SU-DHL-6 (cell line): ENCODE measurements around the gene C4orf36.

ENCODE experiments used
- H2AFZ ChIP-seq: fragments of 200-600 bp; sonication (generic); 2 replicates; pipeline ENCODE4 v1.6.1; 2014; ENCODE audit warnings: low read depth, mild to moderate bottlenecking, moderate library complexity, mixed read lengths, antibody characterized with exemption, low read length; ENCODE audit not compliant: severe bottlenecking
- H3F3A ChIP-seq: fragments of 200-600 bp; shearing (Covaris generic); 2 replicates; pipeline ENCODE4 v1.6.0; 2016; ENCODE audit warnings: antibody characterized with exemption, mild to moderate bottlenecking; ENCODE audit not compliant: insufficient read depth
- H3K27ac ChIP-seq: fragments of 200-600 bp; sonication (generic); 2 replicates; pipeline ENCODE4 v1.5.1; 2016; ENCODE audit warnings: low read depth, mild to moderate bottlenecking, low read length, moderate library complexity, mixed read lengths
- H3K27me3 ChIP-seq: fragments of 200-600 bp; sonication (generic), shearing (Covaris generic); 2 replicates; pipeline ENCODE4 v1.6.0; 2014; ENCODE audit warnings: mild to moderate bottlenecking, low read length
- H3K36me3 ChIP-seq: fragments of 200-600 bp; sonication (generic); 2 replicates; pipeline ENCODE4 v1.6.1; 2014; ENCODE audit warnings: mild to moderate bottlenecking, low read length, mixed read lengths
- H3K4me2 ChIP-seq: fragments of 300-600, 200-600 bp; shearing (Covaris generic), sonication (generic); 2 replicates; pipeline ENCODE4 v1.6.0; 2014; ENCODE audit warnings: low read length, low read depth, mild to moderate bottlenecking; ENCODE audit not compliant: poor library complexity, severe bottlenecking
- H3K4me3 ChIP-seq: fragments of 200-600 bp; sonication (generic); 2 replicates; pipeline ENCODE4 v1.5.1; 2014; ENCODE audit warnings: antibody characterized with exemption, low read length, mild to moderate bottlenecking, mixed read lengths; ENCODE audit not compliant: insufficient read depth, poor library complexity, severe bottlenecking
- H3K79me2 ChIP-seq: fragments of 200-600 bp; sonication (generic); 2 replicates; pipeline ENCODE4 v1.6.1; 2014; ENCODE audit warnings: mild to moderate bottlenecking, low read length, moderate library complexity; ENCODE audit not compliant: insufficient read depth
- H3K9ac ChIP-seq: fragments of 200-600 bp; sonication (generic); 2 replicates; pipeline ENCODE4 v1.7.0; 2014; ENCODE audit warnings: mild to moderate bottlenecking, low read length
- H3K9me2 ChIP-seq: fragments of 200-600 bp; sonication (generic); replicated peaks from 2 replicates; pipeline ENCODE4 v1.6.1; 2014; ENCODE audit warnings: low read length; ENCODE audit not compliant: insufficient read depth
- H3K9me3 ChIP-seq: fragments of 200-600 bp; sonication (generic); 2 replicates; pipeline ENCODE4 v1.6.1; 2014; ENCODE audit warnings: low read length, mixed read lengths; ENCODE audit not compliant: insufficient read depth
- H4K20me1 ChIP-seq: fragments of 200-600 bp; sonication (generic); 2 replicates; pipeline ENCODE4 v1.6.1; 2014; ENCODE audit warnings: low read depth, mild to moderate bottlenecking, antibody characterized with exemption, low read length, moderate library complexity, mixed read lengths
- EZH2phosphoT487 ChIP-seq: fragments of 200-600 bp; sonication (generic), shearing (Covaris generic); conservative IDR thresholded peaks from 2 replicates; pipeline ENCODE4 v1.6.1; 2018; ENCODE audit warnings: mild to moderate bottlenecking, antibody characterized with exemption, low read length, moderate library complexity, mixed read lengths
- TF ChIP-seq, protein P1 (sequence below): fragments of 200-600 bp; sonication (generic); IDR thresholded peaks from one replicate; pipeline ENCODE4 v1.5.1; 2017; ENCODE audit warnings: antibody characterized with exemption, mild to moderate bottlenecking, low read length, moderate library complexity; ENCODE audit not compliant: insufficient read depth, poor library complexity, severe bottlenecking

C4orf36 gene

DNA sequence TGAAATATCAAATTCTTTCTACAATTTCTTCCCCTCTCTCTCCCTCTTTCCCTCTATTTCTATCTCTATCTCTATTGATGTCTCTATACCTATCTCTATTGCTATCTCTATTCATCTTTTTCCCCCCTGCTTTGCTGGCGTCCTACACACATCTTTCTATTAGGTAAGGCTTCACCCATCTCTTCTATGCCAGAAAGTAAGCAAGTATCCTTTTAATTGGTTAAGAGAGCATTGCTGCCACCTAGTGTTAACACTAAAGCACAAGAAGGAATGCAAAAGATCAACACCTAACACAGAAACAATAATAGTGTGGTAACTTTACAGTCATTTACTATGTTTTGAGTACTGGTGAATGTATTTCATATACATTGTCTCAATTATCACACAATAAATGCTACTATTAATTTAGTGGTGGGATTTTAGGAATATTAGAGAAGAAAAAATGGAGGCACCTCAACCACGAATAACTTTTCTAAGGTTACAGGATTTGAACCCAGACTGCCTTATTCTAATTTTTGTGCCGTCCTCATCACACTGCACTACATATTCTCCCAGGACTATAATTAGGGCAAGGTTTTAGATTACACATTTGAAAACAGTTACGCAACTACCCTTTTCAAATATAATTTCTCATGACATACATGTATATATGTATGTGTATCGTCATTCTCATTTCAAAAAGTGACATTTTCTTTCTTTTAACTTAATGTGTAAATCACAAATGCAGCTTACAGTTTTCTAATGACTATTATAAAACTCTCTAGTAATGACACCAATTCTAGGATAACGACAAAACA lies 3.7 kb upstream of the C4orf36 start:
- TF ChIP-seq EZH2phosphoT487: no peak
- TF ChIP-seq, protein P1, sequence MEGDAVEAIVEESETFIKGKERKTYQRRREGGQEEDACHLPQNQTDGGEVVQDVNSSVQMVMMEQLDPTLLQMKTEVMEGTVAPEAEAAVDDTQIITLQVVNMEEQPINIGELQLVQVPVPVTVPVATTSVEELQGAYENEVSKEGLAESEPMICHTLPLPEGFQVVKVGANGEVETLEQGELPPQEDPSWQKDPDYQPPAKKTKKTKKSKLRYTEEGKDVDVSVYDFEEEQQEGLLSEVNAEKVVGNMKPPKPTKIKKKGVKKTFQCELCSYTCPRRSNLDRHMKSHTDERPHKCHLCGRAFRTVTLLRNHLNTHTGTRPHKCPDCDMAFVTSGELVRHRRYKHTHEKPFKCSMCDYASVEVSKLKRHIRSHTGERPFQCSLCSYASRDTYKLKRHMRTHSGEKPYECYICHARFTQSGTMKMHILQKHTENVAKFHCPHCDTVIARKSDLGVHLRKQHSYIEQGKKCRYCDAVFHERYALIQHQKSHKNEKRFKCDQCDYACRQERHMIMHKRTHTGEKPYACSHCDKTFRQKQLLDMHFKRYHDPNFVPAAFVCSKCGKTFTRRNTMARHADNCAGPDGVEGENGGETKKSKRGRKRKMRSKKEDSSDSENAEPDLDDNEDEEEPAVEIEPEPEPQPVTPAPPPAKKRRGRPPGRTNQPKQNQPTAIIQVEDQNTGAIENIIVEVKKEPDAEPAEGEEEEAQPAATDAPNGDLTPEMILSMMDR: peak; percentile 54
- H3K9me2 ChIP-seq: no peaks in the 10 kb centered on the region
- no peaks in the 10 kb centered on the region for H3K9me3 ChIP-seq
- H3K27me3 ChIP-seq: no peaks in the 10 kb centered on the region
- H3K27ac ChIP-seq: no peak overlapping the region
- H2AFZ ChIP-seq: no peak overlapping the region
- H3K4me2 ChIP-seq: no peak overlapping the region
- no peaks in the 10 kb centered on the region for H3K36me3 ChIP-seq
- H3K9ac ChIP-seq: no peak overlapping the region
- no peak overlapping the region for H3K4me3 ChIP-seq
- H3F3A ChIP-seq: no peaks in the 10 kb centered on the region
- no peaks in the 10 kb centered on the region for H3K79me2 ChIP-seq
- no peaks in the 10 kb centered on the region for H4K20me1 ChIP-seq

DNA sequence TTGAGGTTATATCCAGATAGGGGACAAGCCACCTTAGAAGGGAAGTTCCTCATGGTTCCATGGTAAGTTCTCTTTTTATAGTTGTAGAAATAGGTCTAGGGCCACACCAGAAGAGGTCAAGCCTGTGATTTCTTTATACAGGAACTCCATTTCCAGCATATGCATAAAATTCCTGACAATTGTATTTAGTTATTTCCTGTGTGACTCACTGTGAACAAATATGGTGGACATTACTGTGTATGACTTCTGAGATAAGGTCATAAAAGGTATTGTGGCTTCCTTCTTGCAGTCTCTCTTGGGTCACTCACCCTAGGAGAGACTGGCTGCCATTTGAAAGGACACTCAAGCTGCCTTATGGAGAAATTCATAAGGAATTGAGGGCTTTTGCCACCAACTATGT lies 2.2 kb upstream of the C4orf36 start:
- Histone ChIP-seq H3K4me2 (no peak overlapping the region), H3K79me2 (no peaks in the 10 kb centered on the region), H3K27me3 (no peaks in the 10 kb centered on the region), H2AFZ (no peak overlapping the region), H3K4me3 (no peak overlapping the region), H3F3A (no peaks in the 10 kb centered on the region), H3K27ac (no peak overlapping the region), H3K9ac (no peak overlapping the region), H3K9me2 (no peaks in the 10 kb centered on the region), H3K36me3 (no peaks in the 10 kb centered on the region), H3K9me3 (no peaks in the 10 kb centered on the region), H4K20me1 (no peaks in the 10 kb centered on the region)
- TF ChIP-seq EZH2phosphoT487: no peak
- TF ChIP-seq, protein P1: no peak

DNA sequence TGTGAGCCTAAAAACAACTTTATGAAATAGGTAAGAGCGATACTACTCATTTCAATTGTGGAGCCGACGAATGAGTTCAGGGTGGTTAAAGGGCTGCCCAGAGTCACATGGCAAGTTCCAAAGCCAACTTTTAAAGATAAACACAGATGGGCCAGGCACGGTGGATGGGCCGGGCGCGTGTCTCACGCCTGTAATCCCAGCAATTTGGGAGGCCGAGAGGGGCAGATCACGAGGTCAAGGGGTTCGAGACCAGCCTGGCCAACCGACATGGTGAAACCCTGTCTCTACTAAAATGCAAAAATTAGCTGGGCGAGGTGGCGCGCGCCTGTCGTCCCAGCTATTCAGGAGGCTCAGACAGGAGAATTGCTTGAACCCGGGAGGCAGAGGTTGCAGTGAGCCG lies 914 bp upstream of the C4orf36 start:
- H3K4me3 ChIP-seq: no peak overlapping the region
- no peak overlapping the region for H3K9ac ChIP-seq
- H4K20me1 ChIP-seq: no peaks in the 10 kb centered on the region
- no peaks in the 10 kb centered on the region for H3K27me3 ChIP-seq
- no peaks in the 10 kb centered on the region for H3K36me3 ChIP-seq
- TF ChIP-seq, protein P1: no peak
- TF ChIP-seq EZH2phosphoT487: no peak
- no peaks in the 10 kb centered on the region for H3K79me2 ChIP-seq
- H3K9me2 ChIP-seq: no peaks in the 10 kb centered on the region
- no peak overlapping the region for H3K4me2 ChIP-seq
- no peak overlapping the region for H3K27ac ChIP-seq
- H3K9me3 ChIP-seq: no peaks in the 10 kb centered on the region
- no peak overlapping the region for H2AFZ ChIP-seq
- H3F3A ChIP-seq: no peaks in the 10 kb centered on the region
